Measurements from ENCODE around the gene SLC13A1. TPM values are rescaled to one million over a fixed set of nuclear protein-coding genes. Genes with fewer than 3 reads are reported as not detected.
"Not testable (repeated sequence)": the region's sequence is repeated elsewhere in the genome, so short reads cannot be mapped to it uniquely, and the experiment has no call there.

SLC13A1 gene
- total and polyA plus RNA-seq, 4 donors: not detected

- 83 to 93% methylated on average over 1 of the region's 1 CpG for WGBS, 2 donors
- Histone ChIP-seq H3K4me1 (ENCODE audit: control insufficient read depth in 1 of 2, insufficient read depth in 2 of 2, low read length in 2 of 2) (no peaks in the 10 kb centered on the region), H3K27me3 (ENCODE audit: control insufficient read depth in 1 of 2, insufficient read depth in 2 of 2, low read length in 1 of 2) (no peaks in the 10 kb centered on the region), H3K27ac (ENCODE audit: low read depth in 1 of 2, low read length in 2 of 2) (no peak overlapping the region), H3K9me3 (ENCODE audit: control insufficient read depth, low read length) (no peaks in the 10 kb centered on the region), H3K36me3 (ENCODE audit: control insufficient read depth in 1 of 2, insufficient read depth in 2 of 2, low read length in 1 of 2) (no peaks in the 10 kb centered on the region), H3K4me3 (ENCODE audit: low read length in 2 of 2) (no peak overlapping the region)
- DNase-seq: no peak
- no peak for ATAC-seq (ENCODE audit: low FRiP score)
- intact Hi-C loops (cut with DNase I): no loop called here
Observed at GRCh38 chr7:123096434-123096833, 103.3 kb downstream of the SLC13A1 start.

- 22 to 27% methylated on average over 2 of the region's 2 CpGs for WGBS, 2 donors
- no peak overlapping the region for H3K4me3 ChIP-seq (ENCODE audit: low read length in 2 of 2)
- H3K27me3 ChIP-seq (ENCODE audit: control insufficient read depth in 1 of 2, insufficient read depth in 2 of 2, low read length in 1 of 2): no peaks in the 10 kb centered on the region
- ATAC-seq (ENCODE audit: low FRiP score) (no peak), DNase-seq (no peak)
- no peaks in the 10 kb centered on the region for H3K4me1 ChIP-seq (ENCODE audit: control insufficient read depth in 1 of 2, insufficient read depth in 2 of 2, low read length in 2 of 2)
- intact Hi-C loops (cut with DNase I): no loop called here
- H3K9me3 ChIP-seq (ENCODE audit: control insufficient read depth, low read length): no peaks in the 10 kb centered on the region
- H3K36me3 ChIP-seq (ENCODE audit: control insufficient read depth in 1 of 2, insufficient read depth in 2 of 2, low read length in 1 of 2): no peaks in the 10 kb centered on the region
- H3K27ac ChIP-seq (ENCODE audit: low read depth in 1 of 2, low read length in 2 of 2): no peak overlapping the region
Observed at GRCh38 chr7:123090456-123090855, 109.3 kb downstream of the SLC13A1 start.

GRCh38 chr7:123086910-123087309, 112.9 kb downstream of the SLC13A1 start:
- intact Hi-C loops (cut with DNase I); H3K27me3 ChIP-seq (ENCODE audit: control insufficient read depth in 1 of 2, insufficient read depth in 2 of 2, low read length in 1 of 2); DNase-seq; H3K36me3 ChIP-seq (ENCODE audit: control insufficient read depth in 1 of 2, insufficient read depth in 2 of 2, low read length in 1 of 2); H3K9me3 ChIP-seq (ENCODE audit: control insufficient read depth, low read length); H3K4me3 ChIP-seq (ENCODE audit: low read length in 2 of 2); H3K27ac ChIP-seq (ENCODE audit: low read depth in 1 of 2, low read length in 2 of 2); ATAC-seq (ENCODE audit: low FRiP score); H3K4me1 ChIP-seq (ENCODE audit: control insufficient read depth in 1 of 2, insufficient read depth in 2 of 2, low read length in 2 of 2): not testable (repeated sequence)
- 94 to 96% methylated on average over 1 of the region's 1 CpG for WGBS, 2 donors

GRCh38 chr7:123084861-123085260, 114.9 kb downstream of the SLC13A1 start:
- WGBS, 2 donors: 84 to 90% methylated on average over 9 of the region's 9 CpGs
- H3K9me3 ChIP-seq (ENCODE audit: control insufficient read depth, low read length); H3K4me3 ChIP-seq (ENCODE audit: low read length in 2 of 2); H3K27me3 ChIP-seq (ENCODE audit: control insufficient read depth in 1 of 2, insufficient read depth in 2 of 2, low read length in 1 of 2); DNase-seq; ATAC-seq (ENCODE audit: low FRiP score); H3K27ac ChIP-seq (ENCODE audit: low read depth in 1 of 2, low read length in 2 of 2); H3K4me1 ChIP-seq (ENCODE audit: control insufficient read depth in 1 of 2, insufficient read depth in 2 of 2, low read length in 2 of 2); intact Hi-C loops (cut with DNase I); H3K36me3 ChIP-seq (ENCODE audit: control insufficient read depth in 1 of 2, insufficient read depth in 2 of 2, low read length in 1 of 2): not testable (repeated sequence)

- ATAC-seq (ENCODE audit: low FRiP score) (no peak), DNase-seq (no peak)
- WGBS, 2 donors: 89 to 100% methylated on average over 1 of the region's 1 CpG
- Histone ChIP-seq H3K9me3 (ENCODE audit: control insufficient read depth, low read length) (no peaks in the 10 kb centered on the region), H3K4me3 (ENCODE audit: low read length in 2 of 2) (no peak overlapping the region), H3K36me3 (ENCODE audit: control insufficient read depth in 1 of 2, insufficient read depth in 2 of 2, low read length in 1 of 2) (no peaks in the 10 kb centered on the region), H3K4me1 (ENCODE audit: control insufficient read depth in 1 of 2, insufficient read depth in 2 of 2, low read length in 2 of 2) (no peaks in the 10 kb centered on the region), H3K27ac (ENCODE audit: low read depth in 1 of 2, low read length in 2 of 2) (no peak overlapping the region), H3K27me3 (ENCODE audit: control insufficient read depth in 1 of 2, insufficient read depth in 2 of 2, low read length in 1 of 2) (no peaks in the 10 kb centered on the region)
- intact Hi-C loops (cut with DNase I): no loop called here
Observed at GRCh38 chr7:123079021-123079420, 120.7 kb downstream of the SLC13A1 start.

GRCh38 chr7:123075838-123076467, 123.8 kb downstream of the SLC13A1 start:
- H3K27me3 ChIP-seq (ENCODE audit: control insufficient read depth in 1 of 2, insufficient read depth in 2 of 2, low read length in 1 of 2): no peaks in the 10 kb centered on the region
- H3K27ac ChIP-seq (ENCODE audit: low read depth in 1 of 2, low read length in 2 of 2): no peak overlapping the region
- H3K4me1 ChIP-seq (ENCODE audit: control insufficient read depth in 1 of 2, insufficient read depth in 2 of 2, low read length in 2 of 2): no peaks in the 10 kb centered on the region
- H3K4me3 ChIP-seq (ENCODE audit: low read length in 2 of 2): no peak overlapping the region
- ATAC-seq (ENCODE audit: low FRiP score): no peak
- 17 to 18% methylated on average over 4 of the region's 4 CpGs for WGBS, 2 donors
- H3K36me3 ChIP-seq (ENCODE audit: control insufficient read depth in 1 of 2, insufficient read depth in 2 of 2, low read length in 1 of 2): no peaks in the 10 kb centered on the region
- DNase-seq: no peak
- intact Hi-C loops (cut with DNase I): no loop called here
- H3K9me3 ChIP-seq (ENCODE audit: control insufficient read depth, low read length): no peaks in the 10 kb centered on the region

GRCh38 chr7:123070702-123071286, 129.0 kb downstream of the SLC13A1 start:
- no peaks in the 10 kb centered on the region for H3K36me3 ChIP-seq (ENCODE audit: control insufficient read depth in 1 of 2, insufficient read depth in 2 of 2, low read length in 1 of 2)
- DNase-seq (no peak), ATAC-seq (ENCODE audit: low FRiP score) (no peak)
- no peaks in the 10 kb centered on the region for H3K4me1 ChIP-seq (ENCODE audit: control insufficient read depth in 1 of 2, insufficient read depth in 2 of 2, low read length in 2 of 2)
- no peaks in the 10 kb centered on the region for H3K27me3 ChIP-seq (ENCODE audit: control insufficient read depth in 1 of 2, insufficient read depth in 2 of 2, low read length in 1 of 2)
- H3K4me3 ChIP-seq (ENCODE audit: low read length in 2 of 2): no peak overlapping the region
- no peak overlapping the region for H3K27ac ChIP-seq (ENCODE audit: low read depth in 1 of 2, low read length in 2 of 2)
- peaks cover 2% of the 10 kb centered on the region for H3K9me3 ChIP-seq (ENCODE audit: control insufficient read depth, low read length)
- intact Hi-C loops (cut with DNase I): no loop called here
- 58 to 60% methylated on average over 5 of the region's 5 CpGs for WGBS, 2 donors

- no peak overlapping the region for H3K27ac ChIP-seq (ENCODE audit: low read depth in 1 of 2, low read length in 2 of 2)
- H3K36me3 ChIP-seq (ENCODE audit: control insufficient read depth in 1 of 2, insufficient read depth in 2 of 2, low read length in 1 of 2): no peaks in the 10 kb centered on the region
- intact Hi-C loops (cut with DNase I): no loop called here
- DNase-seq (no peak), ATAC-seq (ENCODE audit: low FRiP score) (peak; percentile 26)
- H3K4me3 ChIP-seq (ENCODE audit: low read length in 2 of 2): no peak overlapping the region
- H3K9me3 ChIP-seq (ENCODE audit: control insufficient read depth, low read length): peaks cover 2% of the 10 kb centered on the region
- 92 to 95% methylated on average over 3 of the region's 3 CpGs for WGBS, 2 donors
- no peaks in the 10 kb centered on the region for H3K4me1 ChIP-seq (ENCODE audit: control insufficient read depth in 1 of 2, insufficient read depth in 2 of 2, low read length in 2 of 2)
- no peaks in the 10 kb centered on the region for H3K27me3 ChIP-seq (ENCODE audit: control insufficient read depth in 1 of 2, insufficient read depth in 2 of 2, low read length in 1 of 2)
Observed at GRCh38 chr7:123067814-123068213, 132.0 kb downstream of the SLC13A1 start.

Data from aorta (tissue), 5 donors.